HG03342 (cell line): Measurements from ENCODE around the gene DHX32.
"Not testable (repeated sequence)": the region's sequence is repeated elsewhere in the genome, so short reads cannot be mapped to it uniquely, and the experiment has no call there.

Experiments used
- ATAC-seq: cut with Tn5 transposase; IDR thresholded peaks from one replicate; pipeline ENCODE4 v1.9.1; 2021; ENCODE audit warnings: mild to moderate bottlenecking, moderate library complexity; ENCODE audit not compliant: unreplicated experiment

Gene DHX32

GRCh38 chr10:125881192-125881591 is at the start of gene DHX32:
Gene DHX32 (minus strand): TSS chr10:125881292. CDS start chr10:125880824, 468 bp downstream.
- no peak for ATAC-seq

- ATAC-seq: no peak
Observed at GRCh38 chr10:125929618-125930017, 48.5 kb upstream of the DHX32 start.

- no peak for ATAC-seq
Observed at GRCh38 chr10:125928928-125929585, 48.0 kb upstream of the DHX32 start.

GRCh38 chr10:125927265-125927664 is 46.2 kb upstream of the DHX32 start:
- ATAC-seq: not testable (repeated sequence)

- ATAC-seq: no peak
Observed at GRCh38 chr10:125926247-125926646, 45.2 kb upstream of the DHX32 start.

GRCh38 chr10:125925262-125925834 is 44.3 kb upstream of the DHX32 start:
- ATAC-seq: no peak

GRCh38 chr10:125921643-125922306 is 40.7 kb upstream of the DHX32 start:
- ATAC-seq: not testable (repeated sequence)

GRCh38 chr10:125917704-125918361 is 36.7 kb upstream of the DHX32 start:
- not testable (repeated sequence) for ATAC-seq

- ATAC-seq: no peak
Observed at GRCh38 chr10:125916977-125917376, 35.9 kb upstream of the DHX32 start.

- ATAC-seq: not testable (repeated sequence)
Observed at GRCh38 chr10:125913277-125913676, 32.2 kb upstream of the DHX32 start.

- ATAC-seq: no peak
Observed at GRCh38 chr10:125911990-125912389, 30.9 kb upstream of the DHX32 start.

GRCh38 chr10:125911145-125911544 is 30.1 kb upstream of the DHX32 start:
- ATAC-seq: no peak

- not testable (repeated sequence) for ATAC-seq
Observed at GRCh38 chr10:125909491-125909890, 28.4 kb upstream of the DHX32 start.

- not testable (repeated sequence) for ATAC-seq
Observed at GRCh38 chr10:125908813-125909212, 27.7 kb upstream of the DHX32 start.

- ATAC-seq: not testable (repeated sequence)
Observed at GRCh38 chr10:125907598-125907997, 26.5 kb upstream of the DHX32 start.

- not testable (repeated sequence) for ATAC-seq
Observed at GRCh38 chr10:125905069-125905994, 24.2 kb upstream of the DHX32 start.

GRCh38 chr10:125903135-125903640 is 22.1 kb upstream of the DHX32 start:
- ATAC-seq: not testable (repeated sequence)

- not testable (repeated sequence) for ATAC-seq
Observed at GRCh38 chr10:125900963-125901362, 19.9 kb upstream of the DHX32 start.

- not testable (repeated sequence) for ATAC-seq
Observed at GRCh38 chr10:125897317-125897716, 16.2 kb upstream of the DHX32 start.
